CD14-positive monocyte (primary cell): Measurements from ENCODE around the gene HNRNPC. TPM values are rescaled to one million over a fixed set of nuclear protein-coding genes. Genes with fewer than 3 reads are reported as not detected.
"Not testable (repeated sequence)": the region's sequence is repeated elsewhere in the genome, so short reads cannot be mapped to it uniquely, and the experiment has no call there.

ENCODE experiments used
- DNase-seq, 3 donors: peaks; one replicate each; pipeline ENCODE4 v3.0.0-alpha.2; 2011 to 2022
- H2AFZ ChIP-seq: 2 replicates; pipeline ENCODE4 v1.6.0; 2012; ENCODE audit warnings: mild to moderate bottlenecking, low read depth, low read length, inconsistent platforms; ENCODE audit not compliant: insufficient read depth, poor library complexity, severe bottlenecking
- H3K27ac ChIP-seq, 2 donors: 1 replicate in 1 of 2; 2 replicates in 1 of 2; pipeline ENCODE4 v1.5.1; 2012 to 2013; ENCODE audit warnings: low read length in 2 of 2, control low read depth in 1 of 2, inconsistent platforms in 1 of 2, low read depth in 1 of 2, mild to moderate bottlenecking in 1 of 2
- H3K27me3 ChIP-seq, 2 donors: one replicate each; pipeline versions ENCODE4 v1.6.0 to v1.6.1; 2011 to 2013; ENCODE audit warnings: low read length in 2 of 2; ENCODE audit not compliant: control insufficient read depth in 2 of 2, insufficient read depth in 2 of 2
- H3K36me3 ChIP-seq, 2 donors: replicated peaks in 1 of 2; 1 replicate in 1 of 2; 2 replicates in 1 of 2; pipeline versions ENCODE4 v1.5.1 to v1.6.1; 2012 to 2013; ENCODE audit warnings: low read length in 2 of 2, control low read depth in 1 of 2, inconsistent platforms in 1 of 2, mild to moderate bottlenecking in 1 of 2; ENCODE audit not compliant: insufficient read depth in 2 of 2, control insufficient read depth in 1 of 2
- H3K4me1 ChIP-seq, 2 donors: 1 replicate in 1 of 2; 2 replicates in 1 of 2; pipeline versions ENCODE4 v1.5.1 to v1.6.1; 2012 to 2013; ENCODE audit warnings: low read length in 2 of 2, control low read depth in 1 of 2, inconsistent platforms in 1 of 2, mild to moderate bottlenecking in 1 of 2, moderate library complexity in 1 of 2; ENCODE audit not compliant: insufficient read depth in 2 of 2, control insufficient read depth in 1 of 2
- H3K4me2 ChIP-seq: replicated peaks from 2 replicates; pipeline ENCODE3; 2012; ENCODE audit warnings: low read length, moderate library complexity, mild to moderate bottlenecking; ENCODE audit not compliant: poor library complexity, severe bottlenecking; ENCODE audit errors: extremely low read depth
- H3K4me3 ChIP-seq, 3 experiments: fragments of 200-600 bp in 1 of 3; sonication (generic) in 1 of 3; replicated peaks in 1 of 3; 1 replicate in 2 of 3; 2 replicates in 1 of 3; pipeline ENCODE4 v1.5.1; 2011 to 2013; ENCODE audit warnings: low read length in 3 of 3, mild to moderate bottlenecking in 3 of 3, control low read depth in 2 of 3, low read depth in 2 of 3, inconsistent platforms in 1 of 3, moderate library complexity in 1 of 3
- H3K79me2 ChIP-seq: 2 replicates; pipeline ENCODE4 v1.6.0; 2012; ENCODE audit warnings: mild to moderate bottlenecking, control low read depth, inconsistent platforms, low read length, moderate library complexity; ENCODE audit not compliant: insufficient read depth
- H3K9ac ChIP-seq: 2 replicates; pipeline ENCODE4 v1.6.0; 2017; ENCODE audit warnings: low read length, mild to moderate bottlenecking; ENCODE audit not compliant: insufficient read depth, poor library complexity, severe bottlenecking
- H3K9me3 ChIP-seq, 2 donors: replicated peaks in 1 of 2; 1 replicate in 1 of 2; 2 replicates in 1 of 2; pipeline versions ENCODE4 v1.5.1 to v1.6.1; 2012 to 2013; ENCODE audit warnings: low read length in 2 of 2, control low read depth in 1 of 2; ENCODE audit not compliant: control insufficient read depth in 1 of 2, insufficient read depth in 1 of 2
- H4K20me1 ChIP-seq: 2 replicates; pipeline ENCODE4 v1.6.0; 2012; ENCODE audit warnings: mild to moderate bottlenecking, low read length, control low read depth, moderate library complexity; ENCODE audit not compliant: insufficient read depth
- H3K27ac Mint-ChIP-seq, 7 donors: one replicate each; pipeline ENCODE4 v1.8.0; 2020; ENCODE audit warnings: mild to moderate bottlenecking in 7 of 7, mixed read lengths in 7 of 7, moderate library complexity in 6 of 7, inconsistent platforms in 2 of 7
- H3K27me3 Mint-ChIP-seq, 3 donors: one replicate each; pipeline ENCODE4 v1.8.0; 2021 to 2022; ENCODE audit warnings: low read depth in 3 of 3, mild to moderate bottlenecking in 3 of 3, mixed read lengths in 3 of 3, moderate library complexity in 3 of 3, inconsistent platforms in 1 of 3
- H3K36me3 Mint-ChIP-seq, 2 donors: one replicate each; pipeline ENCODE4 v1.8.0; 2020; ENCODE audit warnings: mixed read lengths in 2 of 2, inconsistent platforms in 1 of 2, mild to moderate bottlenecking in 1 of 2
- H3K4me1 Mint-ChIP-seq: one replicate; pipeline ENCODE4 v1.8.0; 2020; ENCODE audit warnings: mild to moderate bottlenecking, mixed read lengths
- H3K4me3 Mint-ChIP-seq, 2 donors: one replicate each; pipeline ENCODE4 v1.8.0; 2020; ENCODE audit warnings: mild to moderate bottlenecking in 2 of 2, mixed read lengths in 2 of 2, moderate library complexity in 1 of 2
- H3K9me3 Mint-ChIP-seq, 7 donors: one replicate each; pipeline ENCODE4 v1.8.0; 2020 to 2022; ENCODE audit warnings: mixed read lengths in 7 of 7, mild to moderate bottlenecking in 6 of 7, moderate library complexity in 6 of 7, inconsistent platforms in 2 of 7
- WGBS: methylation state at CpG from one replicate; pipeline ENCODE4 v1.1.5; 2013; ENCODE audit warnings: missing lambda C conversion rate; ENCODE audit not compliant: insufficient coverage; 5-methylcytosine and 5-hydroxymethylcytosine counted together
- intact Hi-C, 2 donors: fragments of 100-400 bp; cut with micrococcal nuclease; formaldehyde crosslinking; loops; one replicate each; pipeline versions ENCODE4 v1.15.0 to v1.15.1; 2023
- polyA plus RNA-seq, 3 donors: library from polyadenylated mRNA; depleted of rRNA in 1 of 3; unstranded in 2 of 3; stranded (reverse) in 1 of 3; fragments of 300-500 nt in 2 of 3; fragments of >200 nt in 1 of 3; fragmentation: Illumina TruSeq in 2 of 3; gene quantifications; 1 replicate in 2 of 3; 2 replicates in 1 of 3; pipeline ENCODE4 v1.2.3, GENCODE V29; 2012 to 2021
- TF ChIP-seq, protein P1 (sequence below): fragments of 200-600 bp; IDR thresholded peaks from one replicate; pipeline ENCODE4 v1.8.0; 2022; ENCODE audit warnings: antibody characterized with exemption, mild to moderate bottlenecking

Gene HNRNPC
- polyA plus RNA-seq, 3 donors = 391 to 609 (median 580) TPM

DNA sequence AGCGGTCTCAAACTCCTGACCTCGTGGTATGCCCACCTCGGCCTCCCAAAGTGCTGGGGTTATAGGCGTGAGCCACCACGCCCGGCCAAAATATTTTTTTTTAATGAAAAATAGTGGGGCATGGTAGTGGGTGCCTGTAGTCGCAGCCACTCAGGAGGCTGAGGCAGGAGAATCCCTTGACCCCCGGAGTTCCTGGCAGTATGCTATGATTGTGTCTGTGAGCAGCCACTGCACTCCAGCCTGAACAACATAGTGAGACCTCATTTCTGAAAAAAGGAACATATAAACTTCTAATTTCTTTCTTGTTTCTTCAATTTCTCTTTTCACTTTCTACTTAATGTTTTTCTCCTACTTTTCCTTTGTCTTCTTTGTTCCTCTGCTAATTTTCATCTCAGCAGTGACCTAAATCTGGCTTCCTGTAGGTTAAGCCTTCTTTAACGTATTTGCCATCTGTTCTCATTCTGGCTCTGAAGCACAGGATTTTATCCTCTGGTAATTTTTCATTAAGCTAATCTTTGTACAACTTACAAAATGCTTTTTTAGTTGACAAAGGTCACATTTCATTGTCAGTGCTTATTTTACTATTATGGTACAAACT lies 6.1 kb upstream of the HNRNPC start:
- no peaks in the 10 kb centered on the region for H3K27me3 ChIP-seq
- no peaks in the 10 kb centered on the region for H4K20me1 ChIP-seq
- WGBS = 87% methylated on average over 5 of the region's 9 CpGs
- no peak overlapping the region for H3K4me2 ChIP-seq
- H3K27ac Mint-ChIP-seq = no peak overlapping the region
- peaks cover 7% of the 10 kb centered on the region in 2 donors for H3K4me1 ChIP-seq
- no peak overlapping the region for H2AFZ ChIP-seq
- H3K27ac ChIP-seq = no peak overlapping the region
- H3K9ac ChIP-seq = no peak overlapping the region
- intact Hi-C loops = no loop called here
- TF ChIP-seq, protein P1, sequence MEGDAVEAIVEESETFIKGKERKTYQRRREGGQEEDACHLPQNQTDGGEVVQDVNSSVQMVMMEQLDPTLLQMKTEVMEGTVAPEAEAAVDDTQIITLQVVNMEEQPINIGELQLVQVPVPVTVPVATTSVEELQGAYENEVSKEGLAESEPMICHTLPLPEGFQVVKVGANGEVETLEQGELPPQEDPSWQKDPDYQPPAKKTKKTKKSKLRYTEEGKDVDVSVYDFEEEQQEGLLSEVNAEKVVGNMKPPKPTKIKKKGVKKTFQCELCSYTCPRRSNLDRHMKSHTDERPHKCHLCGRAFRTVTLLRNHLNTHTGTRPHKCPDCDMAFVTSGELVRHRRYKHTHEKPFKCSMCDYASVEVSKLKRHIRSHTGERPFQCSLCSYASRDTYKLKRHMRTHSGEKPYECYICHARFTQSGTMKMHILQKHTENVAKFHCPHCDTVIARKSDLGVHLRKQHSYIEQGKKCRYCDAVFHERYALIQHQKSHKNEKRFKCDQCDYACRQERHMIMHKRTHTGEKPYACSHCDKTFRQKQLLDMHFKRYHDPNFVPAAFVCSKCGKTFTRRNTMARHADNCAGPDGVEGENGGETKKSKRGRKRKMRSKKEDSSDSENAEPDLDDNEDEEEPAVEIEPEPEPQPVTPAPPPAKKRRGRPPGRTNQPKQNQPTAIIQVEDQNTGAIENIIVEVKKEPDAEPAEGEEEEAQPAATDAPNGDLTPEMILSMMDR = no peak
- H3K36me3 ChIP-seq = no peaks in the 10 kb centered on the region
- H3K9me3 Mint-ChIP-seq = peaks cover 0 to 2% (median 0%) of the 10 kb centered on the region in 7 donors
- DNase-seq = no peak
- no peak overlapping the region for H3K4me3 Mint-ChIP-seq
- H3K79me2 ChIP-seq = no peaks in the 10 kb centered on the region
- H3K4me1 Mint-ChIP-seq = peaks cover 5% of the 10 kb centered on the region
- H3K9me3 ChIP-seq = no peaks in the 10 kb centered on the region
- no peak overlapping the region for H3K4me3 ChIP-seq
- H3K27me3 Mint-ChIP-seq = peaks cover 0 to 3% (median 2%) of the 10 kb centered on the region in 3 donors
- H3K36me3 Mint-ChIP-seq = no peaks in the 10 kb centered on the region

DNA sequence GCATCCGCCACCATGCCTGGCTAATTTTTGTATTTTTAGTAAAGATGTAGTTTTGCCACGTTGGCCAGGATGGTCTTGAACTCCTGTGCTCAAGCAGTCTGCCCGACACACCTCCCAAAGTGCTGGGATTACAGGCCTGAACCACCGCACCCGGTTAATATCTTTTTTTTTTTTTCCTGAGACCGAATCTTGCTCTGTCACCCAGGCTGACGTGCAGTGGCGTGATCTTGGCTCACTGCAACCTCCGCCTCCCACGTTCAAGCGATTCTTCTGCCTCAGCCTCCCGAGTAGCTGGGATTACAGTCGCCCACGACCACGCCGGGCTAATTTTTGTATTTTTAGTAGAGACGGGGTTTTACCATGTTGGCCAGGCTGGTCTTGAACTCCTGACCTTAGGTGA lies 3.4 kb upstream of the HNRNPC start:
- WGBS = 95% methylated on average over 11 of the region's 17 CpGs
- H3K9me3 Mint-ChIP-seq, H3K4me3 Mint-ChIP-seq, H3K9ac ChIP-seq, H3K27ac ChIP-seq, intact Hi-C loops, H2AFZ ChIP-seq, H3K36me3 Mint-ChIP-seq, H3K4me3 ChIP-seq, DNase-seq, H3K9me3 ChIP-seq, H3K27ac Mint-ChIP-seq, H3K27me3 ChIP-seq, H3K36me3 ChIP-seq, H3K27me3 Mint-ChIP-seq, H3K4me2 ChIP-seq: not testable (repeated sequence)
- peaks cover 16 to 22% of the 10 kb centered on the region in 2 donors for H3K4me1 ChIP-seq
- H4K20me1 ChIP-seq = peaks cover 13% of the 10 kb centered on the region
- peaks cover 15% of the 10 kb centered on the region for H3K4me1 Mint-ChIP-seq
- peaks cover 17% of the 10 kb centered on the region for H3K79me2 ChIP-seq
